Effector memory CD8-positive, alpha-beta T cell (primary cell): Measurements from ENCODE around the gene CLDND1.
"Not testable (repeated sequence)": the region's sequence is repeated elsewhere in the genome, so short reads cannot be mapped to it uniquely, and the experiment has no call there.

Experiments
- ATAC-seq: fragments of 150-1000 bp; cut with Tn5 transposase; replicated peaks from 2 replicates; pipeline ENCODE4 v1.10.0; 2021; ENCODE audit warnings: mild to moderate bottlenecking, moderate library complexity
- DNase-seq, 3 experiments: peaks; one replicate each; pipeline ENCODE4 v3.0.0; 2021
- H3K27ac Mint-ChIP-seq, 2 donors: one replicate each; pipeline ENCODE4 v1.8.0; 2022; ENCODE audit warnings: mild to moderate bottlenecking in 2 of 2, mixed read lengths in 2 of 2, moderate library complexity in 2 of 2
- H3K27me3 Mint-ChIP-seq, 2 donors: one replicate each; pipeline ENCODE4 v1.8.0; 2022; ENCODE audit warnings: mixed read lengths in 2 of 2
- H3K36me3 Mint-ChIP-seq: one replicate; pipeline ENCODE4 v1.8.0; 2022; ENCODE audit warnings: mild to moderate bottlenecking, moderate library complexity, mixed read lengths; ENCODE audit not compliant: insufficient read depth
- H3K4me1 Mint-ChIP-seq, 2 donors: one replicate each; pipeline ENCODE4 v1.8.0; 2022; ENCODE audit warnings: low read depth in 2 of 2, mixed read lengths in 2 of 2
- H3K4me3 Mint-ChIP-seq, 2 donors: one replicate each; pipeline ENCODE4 v1.8.0; 2022; ENCODE audit warnings: mild to moderate bottlenecking in 2 of 2, mixed read lengths in 2 of 2, moderate library complexity in 2 of 2
- H3K9me3 Mint-ChIP-seq, 2 donors: one replicate each; pipeline ENCODE4 v1.8.0; 2022; ENCODE audit warnings: mixed read lengths in 2 of 2
- total RNA-seq, 9 experiments: gene quantifications; one replicate each; lab custom pipeline; 2026; lab: John Stamatoyannopoulos, UW

Gene CLDND1
- total RNA-seq, result 71.2 to 515 (median 260) reads per million in 9 experiments

DNA sequence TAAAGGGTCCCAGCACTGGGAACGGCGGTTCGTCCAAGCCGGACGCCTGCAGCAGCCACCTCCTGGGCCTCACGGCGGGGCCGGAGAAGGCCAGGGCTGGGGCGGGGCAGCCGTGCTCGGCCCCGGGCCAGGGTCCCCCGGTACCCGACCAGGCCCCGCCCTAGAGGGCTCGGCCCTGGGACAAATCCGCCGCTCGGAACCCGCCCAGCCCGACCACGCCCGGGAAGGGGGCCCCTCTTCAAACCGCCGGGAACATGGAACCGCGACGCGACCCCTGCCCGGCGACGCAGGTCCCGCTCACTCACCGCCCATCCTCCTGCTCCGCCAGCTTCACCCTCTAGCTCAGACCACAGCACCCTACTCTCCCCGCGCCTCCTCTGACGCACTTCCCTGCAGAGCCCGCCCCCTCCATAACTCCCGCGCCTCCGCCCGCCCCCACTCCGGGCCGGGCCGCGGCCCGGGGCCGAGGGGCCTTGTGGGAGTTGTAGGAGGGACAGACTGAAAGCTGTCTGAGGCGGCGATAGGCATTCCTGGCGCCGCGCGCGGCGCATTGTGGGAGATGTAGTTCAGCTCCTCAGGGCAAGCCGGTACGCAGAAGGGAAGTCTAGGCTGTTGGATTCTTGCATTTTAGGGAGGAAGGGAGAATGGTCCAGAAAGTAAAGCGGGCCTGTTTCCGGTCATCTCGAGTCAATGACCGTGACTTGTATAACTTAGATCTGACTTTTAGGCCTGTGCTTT lies at the start of gene CLDND1:
Gene CLDND1 (minus strand): TSS at position 359 of the 738 bp plus-strand sequence. CDS start 1,478 bp downstream, outside the sequence.
- Mint-ChIP-seq H3K27ac (peak within 1 kb of the TSS; percentile 92 to 96), H3K27me3 (no peaks in the 10 kb centered on the region), H3K4me1 (peaks cover 36 to 58% of the 10 kb centered on the region in 2 donors), H3K9me3 (no peaks in the 10 kb centered on the region), H3K4me3 (peak within 1 kb of the TSS; percentile 70 to 88), H3K36me3 (peaks cover 41% of the 10 kb centered on the region)
- DNase-seq, result peak; percentile 91 to 93 (median 92)
- peak; percentile 95 for ATAC-seq

DNA sequence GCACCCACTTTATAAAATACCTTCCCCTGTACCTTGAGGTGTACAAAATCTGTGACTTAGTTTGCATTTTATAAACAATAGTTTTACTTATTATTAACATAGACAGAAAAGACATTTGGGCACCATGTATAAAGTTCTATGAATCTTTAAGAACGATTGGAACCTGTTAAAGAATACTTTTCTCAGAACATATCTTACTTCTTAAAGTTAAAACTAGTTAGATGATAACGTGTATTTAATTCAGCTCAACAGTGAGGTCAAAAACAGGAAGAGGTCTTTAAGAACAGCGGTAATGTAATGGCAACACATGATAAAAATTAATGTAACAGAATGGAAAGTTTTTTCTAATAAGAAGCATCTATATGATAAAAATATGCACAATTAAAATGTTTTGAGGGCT lies 45.7 kb upstream of the CLDND1 start:
- DNase-seq, result no peak
- Mint-ChIP-seq H3K4me1 (peaks cover 39 to 58% of the 10 kb centered on the region in 2 donors), H3K4me3 (peak overlapping the region; percentile 55 to 60), H3K9me3 (no peaks in the 10 kb centered on the region), H3K27me3 (no peaks in the 10 kb centered on the region), H3K36me3 (peaks cover 23% of the 10 kb centered on the region), H3K27ac (peak overlapping the region; percentile 90 to 99)
- no peak for ATAC-seq

DNA sequence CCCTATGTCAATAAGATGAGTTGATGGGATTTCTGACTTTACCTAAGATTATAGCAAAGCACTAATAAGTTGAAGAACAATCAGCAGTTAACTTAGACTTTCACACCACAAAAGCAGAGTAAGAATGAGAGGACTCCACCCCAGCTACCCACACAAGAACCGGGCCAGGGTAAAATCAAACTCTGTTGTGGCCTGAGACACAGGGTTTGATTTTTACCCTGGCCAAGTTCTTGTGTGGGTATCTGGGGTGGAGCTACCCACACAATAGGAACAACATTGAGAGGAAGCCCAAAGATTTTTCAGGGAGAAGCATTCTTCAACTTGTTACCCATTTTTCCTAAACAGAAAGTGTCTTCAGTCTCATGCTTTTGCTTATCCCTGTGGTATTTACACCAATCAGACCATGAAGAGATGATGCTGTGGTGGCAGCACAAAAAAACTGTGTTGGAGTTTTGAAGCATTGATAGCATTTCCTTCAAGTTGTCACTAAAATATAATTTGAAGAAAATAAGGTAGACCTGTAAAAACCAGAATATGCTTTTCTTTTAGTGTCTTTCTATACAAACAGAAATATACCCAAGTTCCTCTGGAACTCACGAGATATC lies 45.1 kb upstream of the CLDND1 start:
- peaks cover 26% of the 10 kb centered on the region for H3K36me3 Mint-ChIP-seq
- ATAC-seq, result no peak
- no peaks in the 10 kb centered on the region for H3K27me3 Mint-ChIP-seq
- peaks cover 41 to 55% of the 10 kb centered on the region in 2 donors for H3K4me1 Mint-ChIP-seq
- peak overlapping the region; percentile 55 to 60 for H3K4me3 Mint-ChIP-seq
- DNase-seq, result no peak
- peak overlapping the region; percentile 90 to 99 for H3K27ac Mint-ChIP-seq
- no peaks in the 10 kb centered on the region for H3K9me3 Mint-ChIP-seq

DNA sequence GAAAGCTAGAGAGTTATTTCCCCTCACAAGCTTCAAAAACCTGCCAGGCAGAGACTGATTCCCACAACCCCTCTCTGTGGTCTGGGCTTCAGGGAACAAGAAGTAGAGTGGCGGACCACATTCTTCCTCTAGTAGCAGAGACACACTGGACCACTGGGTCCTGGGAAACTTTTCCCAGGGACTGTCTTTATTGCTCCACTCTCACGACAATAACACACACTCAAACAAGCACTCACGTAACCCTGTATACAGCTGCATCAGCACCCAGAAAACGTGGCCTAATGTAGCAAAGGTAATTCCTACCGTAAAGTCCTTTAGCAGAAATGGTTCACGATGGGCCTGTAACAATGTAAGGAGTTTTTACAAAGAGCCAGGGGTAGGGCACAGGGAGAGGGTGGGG lies 43.1 kb upstream of the CLDND1 start:
- no peak for ATAC-seq
- Mint-ChIP-seq H3K9me3 (no peaks in the 10 kb centered on the region), H3K4me1 (peaks cover 48 to 60% of the 10 kb centered on the region in 2 donors), H3K27ac (peak overlapping the region; percentile 99), H3K36me3 (peaks cover 26% of the 10 kb centered on the region), H3K4me3 (peak overlapping the region; percentile 73 to 80), H3K27me3 (no peaks in the 10 kb centered on the region)
- DNase-seq, result no peak

DNA sequence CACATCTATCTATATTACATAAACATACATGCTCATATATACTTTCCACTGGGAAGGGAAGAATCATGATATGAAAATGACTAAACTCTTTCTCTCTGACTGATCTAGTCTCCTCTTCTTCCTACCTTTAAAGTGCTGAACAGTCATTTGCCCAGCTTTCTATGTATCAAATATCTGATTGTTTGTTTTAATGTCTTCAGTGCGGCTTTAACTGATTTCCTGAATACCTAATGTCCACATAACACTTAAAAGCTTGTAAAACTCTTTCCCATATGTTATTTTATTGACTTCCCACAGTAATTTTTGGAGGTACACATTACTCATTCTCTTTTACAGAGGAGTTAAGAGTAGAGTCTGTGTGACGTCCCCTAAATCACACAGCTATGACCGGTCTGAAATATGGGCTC lies 42.5 kb upstream of the CLDND1 start:
- peaks cover 26% of the 10 kb centered on the region for H3K36me3 Mint-ChIP-seq
- H3K27me3 Mint-ChIP-seq, result no peaks in the 10 kb centered on the region
- no peaks in the 10 kb centered on the region for H3K9me3 Mint-ChIP-seq
- H3K27ac Mint-ChIP-seq, result peak overlapping the region; percentile 99
- H3K4me1 Mint-ChIP-seq, result peaks cover 50 to 63% of the 10 kb centered on the region in 2 donors
- ATAC-seq (no peak), DNase-seq (no peak)
- peak overlapping the region; percentile 73 to 80 for H3K4me3 Mint-ChIP-seq

DNA sequence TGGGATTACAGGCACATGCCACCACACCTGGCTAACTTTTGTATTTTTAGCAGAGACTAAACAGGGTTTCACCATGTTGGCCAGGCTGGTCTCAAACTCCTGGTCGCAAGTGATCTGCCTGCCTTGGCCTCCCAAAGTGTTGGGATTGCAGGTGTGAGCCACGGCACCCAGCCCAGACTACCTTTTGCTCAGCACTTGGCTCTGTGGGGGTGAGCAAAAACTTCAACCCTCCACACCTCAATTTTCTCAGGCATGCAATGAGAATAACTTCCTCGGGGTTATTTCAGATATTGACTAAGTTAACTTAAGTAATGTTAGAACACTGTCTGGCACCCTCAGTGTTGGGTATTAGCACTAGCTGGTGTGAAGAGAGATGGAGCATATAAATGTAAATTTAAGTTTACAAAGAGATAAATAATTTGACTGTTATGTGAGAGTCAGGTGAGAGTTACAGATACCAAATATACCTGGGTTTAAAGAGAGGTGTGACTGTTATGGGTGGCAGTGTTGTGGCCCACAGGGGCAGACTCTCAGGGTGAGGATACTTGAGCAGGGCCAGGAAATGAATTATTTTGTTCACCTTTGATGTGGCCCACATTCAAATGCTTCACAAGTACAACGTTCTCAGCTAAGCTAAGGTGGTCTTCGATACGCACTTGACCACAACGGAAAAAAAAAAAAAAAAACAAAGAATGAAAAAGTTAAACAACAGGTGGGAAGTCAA lies 41.7 kb upstream of the CLDND1 start:
- ATAC-seq (peak; percentile 75), DNase-seq (peak; percentile 49 to 57 (median 51))
- H3K27ac Mint-ChIP-seq, result peak overlapping the region; percentile 99
- H3K4me1 Mint-ChIP-seq, result peaks cover 50 to 63% of the 10 kb centered on the region in 2 donors
- H3K4me3 Mint-ChIP-seq, result peak overlapping the region; percentile 73 to 80
- H3K9me3 Mint-ChIP-seq, result no peaks in the 10 kb centered on the region
- H3K36me3 Mint-ChIP-seq, result peaks cover 26% of the 10 kb centered on the region
- H3K27me3 Mint-ChIP-seq, result no peaks in the 10 kb centered on the region

DNA sequence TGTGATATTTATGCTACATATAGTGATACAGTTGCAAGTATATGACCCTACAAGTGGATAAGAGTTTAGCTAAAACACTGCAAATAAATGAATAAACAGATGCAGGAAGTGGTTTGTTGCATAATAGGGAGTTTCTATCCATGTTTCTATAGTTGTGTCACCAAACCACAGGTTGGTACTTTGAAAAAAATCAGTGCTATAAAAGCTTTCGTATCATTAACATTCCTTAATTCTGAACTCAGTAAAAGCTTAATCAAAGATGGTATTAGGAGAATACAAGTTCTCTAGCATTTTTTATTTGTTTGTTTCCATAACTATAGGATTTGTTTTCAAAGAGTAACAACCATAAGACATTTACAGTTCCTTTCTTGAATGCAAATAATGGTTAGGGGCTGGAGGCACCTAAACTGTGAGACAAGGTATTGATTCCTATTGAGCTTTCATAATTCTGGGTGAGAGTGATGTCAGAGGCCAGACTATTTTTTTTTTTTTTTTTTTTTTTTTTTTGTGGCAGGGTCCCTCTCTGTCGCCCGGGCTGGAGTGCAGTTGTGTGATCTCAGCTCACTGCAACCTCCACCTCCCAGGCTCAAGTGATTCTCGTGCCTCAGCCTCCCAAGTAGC lies 41.1 kb upstream of the CLDND1 start:
- DNase-seq, result no peak
- H3K9me3 Mint-ChIP-seq, result no peaks in the 10 kb centered on the region
- ATAC-seq, result peak; percentile 64
- peak overlapping the region; percentile 73 to 80 for H3K4me3 Mint-ChIP-seq
- H3K27ac Mint-ChIP-seq, result peak overlapping the region; percentile 99
- H3K4me1 Mint-ChIP-seq, result peaks cover 48 to 56% of the 10 kb centered on the region in 2 donors
- no peaks in the 10 kb centered on the region for H3K27me3 Mint-ChIP-seq
- peaks cover 26% of the 10 kb centered on the region for H3K36me3 Mint-ChIP-seq

DNA sequence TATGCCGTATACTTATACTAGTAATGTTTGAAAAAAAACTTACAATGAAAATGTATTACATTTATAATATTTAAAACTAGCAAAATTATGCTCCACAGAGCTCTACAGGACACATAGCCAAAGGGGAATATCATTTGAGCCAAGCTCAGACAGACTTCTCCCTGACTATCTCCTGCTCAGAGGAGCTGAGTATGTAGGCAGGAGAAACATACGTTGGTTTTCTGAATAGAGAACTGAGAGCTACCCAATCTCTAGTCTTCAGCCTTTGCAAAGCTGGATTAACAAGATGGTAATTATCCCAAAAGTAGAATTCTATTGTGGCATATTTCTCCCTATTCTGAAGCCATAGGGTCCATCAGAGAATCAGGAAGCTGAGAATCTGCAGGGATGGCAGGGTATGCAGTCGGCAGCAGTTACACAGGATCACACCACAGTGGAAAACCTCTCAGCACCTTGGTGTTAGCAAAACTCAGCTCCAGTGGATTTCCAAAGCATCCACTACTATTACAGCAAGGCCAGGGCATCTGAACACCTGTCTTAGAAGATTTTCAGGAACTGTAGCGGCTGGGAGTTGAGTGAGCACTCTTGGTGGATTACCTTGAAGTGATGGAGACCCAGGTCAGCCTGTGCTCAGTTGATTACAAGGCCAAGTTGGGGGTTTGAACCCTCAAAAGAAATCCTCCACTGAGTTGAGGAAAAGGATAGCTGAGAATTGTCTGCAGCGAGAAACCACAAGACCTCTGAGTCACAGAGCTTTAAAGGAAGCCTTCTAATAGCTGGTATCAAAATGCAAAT lies 39.2 kb upstream of the CLDND1 start:
- Mint-ChIP-seq H3K36me3 (peaks cover 26% of the 10 kb centered on the region), H3K27me3 (no peaks in the 10 kb centered on the region), H3K9me3 (no peaks in the 10 kb centered on the region), H3K4me1 (peaks cover 56 to 59% of the 10 kb centered on the region in 2 donors), H3K4me3 (peak overlapping the region in 1 of 2 donors; percentile 43), H3K27ac (peak overlapping the region; percentile 99)
- ATAC-seq (peak; percentile 6), DNase-seq (no peak)

DNA sequence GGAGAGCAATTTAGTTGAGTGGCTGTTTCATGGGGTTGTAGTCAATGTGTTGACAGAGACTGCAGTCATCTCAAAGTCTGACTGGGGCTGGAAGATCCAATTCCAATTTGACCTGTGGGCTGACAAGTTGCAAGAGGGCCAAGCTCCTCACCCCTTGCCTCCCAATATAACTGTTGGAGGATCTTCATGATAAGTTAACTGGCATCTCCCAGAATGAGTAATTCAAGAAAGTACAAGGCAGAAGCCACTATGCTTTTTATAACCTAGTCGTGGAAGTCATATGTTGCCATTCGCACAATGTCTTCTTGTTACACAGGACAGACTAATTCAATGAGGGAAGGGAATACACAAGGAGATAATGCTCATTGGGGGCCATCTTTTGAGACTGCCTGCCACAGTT lies 38.2 kb upstream of the CLDND1 start:
- peaks cover 59 to 62% of the 10 kb centered on the region in 2 donors for H3K4me1 Mint-ChIP-seq
- no peak overlapping the region for H3K4me3 Mint-ChIP-seq
- no peaks in the 10 kb centered on the region for H3K27me3 Mint-ChIP-seq
- DNase-seq, result no peak
- no peaks in the 10 kb centered on the region for H3K9me3 Mint-ChIP-seq
- H3K27ac Mint-ChIP-seq, result peak overlapping the region; percentile 8 to 74
- ATAC-seq, result no peak
- peaks cover 26% of the 10 kb centered on the region for H3K36me3 Mint-ChIP-seq

DNA sequence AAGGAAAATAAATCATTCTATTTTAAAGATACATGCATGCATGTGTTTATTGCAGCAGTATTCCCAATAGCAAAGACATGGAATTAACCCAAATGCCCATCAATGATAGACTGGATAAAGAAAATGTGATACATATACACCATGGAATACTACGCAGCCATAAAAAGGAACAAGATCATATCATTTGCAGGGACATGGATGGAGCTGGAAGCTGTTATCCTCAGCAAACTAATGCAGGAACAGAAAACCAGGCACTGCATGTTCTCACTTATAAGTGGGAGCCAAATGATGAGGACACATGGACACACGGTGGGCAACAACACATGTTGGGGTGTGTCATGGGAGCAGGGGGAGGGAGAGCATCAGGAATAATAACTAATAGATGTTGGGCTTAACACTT lies 37.1 kb upstream of the CLDND1 start:
- not testable (repeated sequence) for ATAC-seq, H3K9me3 Mint-ChIP-seq, H3K4me3 Mint-ChIP-seq, DNase-seq, H3K27me3 Mint-ChIP-seq
- Mint-ChIP-seq H3K4me1 (peaks cover 52 to 62% of the 10 kb centered on the region in 2 donors), H3K36me3 (peaks cover 22% of the 10 kb centered on the region), H3K27ac (peak overlapping the region in 1 of 2 donors; percentile 95)

DNA sequence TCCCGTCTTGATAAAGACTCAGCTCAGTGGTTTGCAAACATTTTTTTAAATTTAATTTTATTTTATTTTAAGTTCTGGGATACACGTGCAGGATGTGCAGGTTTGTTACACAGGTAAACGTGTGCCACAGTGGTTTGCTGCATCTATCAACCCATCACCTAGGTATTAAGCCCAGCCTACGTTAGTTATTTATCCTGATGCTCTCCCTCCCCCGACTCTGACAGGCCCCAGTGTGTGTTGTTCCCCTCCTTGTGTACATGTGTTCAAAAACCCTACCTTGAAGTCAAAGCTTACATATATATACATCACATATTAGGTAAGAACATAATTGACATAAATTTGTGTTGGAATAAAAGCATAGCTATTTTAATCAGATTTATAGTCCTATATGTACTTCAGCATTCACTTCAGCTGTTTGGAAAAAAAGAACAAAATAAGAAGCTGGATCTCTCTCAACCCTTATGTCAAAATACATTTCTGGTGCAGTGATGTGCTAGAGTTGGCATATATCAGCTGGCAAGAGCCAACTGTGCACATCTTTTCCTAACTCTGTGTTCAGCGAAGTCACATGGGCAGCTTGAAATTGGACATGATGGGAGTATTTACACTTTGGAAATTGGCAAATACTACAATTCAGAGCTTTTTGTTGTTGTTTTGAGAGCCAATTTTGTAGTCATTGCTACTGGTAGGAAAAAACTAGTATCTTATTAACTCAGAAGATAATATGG lies 35.6 kb upstream of the CLDND1 start:
- Mint-ChIP-seq H3K4me1 (peaks cover 39 to 67% of the 10 kb centered on the region in 2 donors), H3K36me3 (peaks cover 7% of the 10 kb centered on the region), H3K27me3 (no peaks in the 10 kb centered on the region), H3K9me3 (no peaks in the 10 kb centered on the region), H3K4me3 (peak overlapping the region in 1 of 2 donors; percentile 67), H3K27ac (peak overlapping the region; percentile 86 to 95)
- DNase-seq (no peak), ATAC-seq (no peak)
